SU-DHL-6 (cell line): ENCODE measurements around the gene RFC3.
A peak's percentile ranks its signal among the peaks of the same experiment; 100 is the strongest.

ENCODE experiments used
- H2AFZ ChIP-seq: fragments of 200-600 bp; sonication (generic); 2 replicates; pipeline ENCODE4 v1.6.1; 2014; ENCODE audit warnings: low read depth, mild to moderate bottlenecking, moderate library complexity, mixed read lengths, antibody characterized with exemption, low read length; ENCODE audit not compliant: severe bottlenecking
- H3F3A ChIP-seq: fragments of 200-600 bp; shearing (Covaris generic); 2 replicates; pipeline ENCODE4 v1.6.0; 2016; ENCODE audit warnings: antibody characterized with exemption, mild to moderate bottlenecking; ENCODE audit not compliant: insufficient read depth
- H3K27ac ChIP-seq: fragments of 200-600 bp; sonication (generic); 2 replicates; pipeline ENCODE4 v1.5.1; 2016; ENCODE audit warnings: low read depth, mild to moderate bottlenecking, low read length, moderate library complexity, mixed read lengths
- H3K27me3 ChIP-seq: fragments of 200-600 bp; sonication (generic), shearing (Covaris generic); 2 replicates; pipeline ENCODE4 v1.6.0; 2014; ENCODE audit warnings: mild to moderate bottlenecking, low read length
- H3K36me3 ChIP-seq: fragments of 200-600 bp; sonication (generic); 2 replicates; pipeline ENCODE4 v1.6.1; 2014; ENCODE audit warnings: mild to moderate bottlenecking, low read length, mixed read lengths
- H3K4me2 ChIP-seq: fragments of 300-600, 200-600 bp; shearing (Covaris generic), sonication (generic); 2 replicates; pipeline ENCODE4 v1.6.0; 2014; ENCODE audit warnings: low read length, low read depth, mild to moderate bottlenecking; ENCODE audit not compliant: poor library complexity, severe bottlenecking
- H3K4me3 ChIP-seq: fragments of 200-600 bp; sonication (generic); 2 replicates; pipeline ENCODE4 v1.5.1; 2014; ENCODE audit warnings: antibody characterized with exemption, low read length, mild to moderate bottlenecking, mixed read lengths; ENCODE audit not compliant: insufficient read depth, poor library complexity, severe bottlenecking
- H3K79me2 ChIP-seq: fragments of 200-600 bp; sonication (generic); 2 replicates; pipeline ENCODE4 v1.6.1; 2014; ENCODE audit warnings: mild to moderate bottlenecking, low read length, moderate library complexity; ENCODE audit not compliant: insufficient read depth
- H3K9ac ChIP-seq: fragments of 200-600 bp; sonication (generic); 2 replicates; pipeline ENCODE4 v1.7.0; 2014; ENCODE audit warnings: mild to moderate bottlenecking, low read length
- H3K9me2 ChIP-seq: fragments of 200-600 bp; sonication (generic); replicated peaks from 2 replicates; pipeline ENCODE4 v1.6.1; 2014; ENCODE audit warnings: low read length; ENCODE audit not compliant: insufficient read depth
- H3K9me3 ChIP-seq: fragments of 200-600 bp; sonication (generic); 2 replicates; pipeline ENCODE4 v1.6.1; 2014; ENCODE audit warnings: low read length, mixed read lengths; ENCODE audit not compliant: insufficient read depth
- H4K20me1 ChIP-seq: fragments of 200-600 bp; sonication (generic); 2 replicates; pipeline ENCODE4 v1.6.1; 2014; ENCODE audit warnings: low read depth, mild to moderate bottlenecking, antibody characterized with exemption, low read length, moderate library complexity, mixed read lengths
- CTCF ChIP-seq: fragments of 200-600 bp; sonication (generic); IDR thresholded peaks from one replicate; pipeline ENCODE4 v1.5.1; 2017; ENCODE audit warnings: antibody characterized with exemption, mild to moderate bottlenecking, low read length, moderate library complexity; ENCODE audit not compliant: insufficient read depth, poor library complexity, severe bottlenecking
- EZH2phosphoT487 ChIP-seq: fragments of 200-600 bp; sonication (generic), shearing (Covaris generic); conservative IDR thresholded peaks from 2 replicates; pipeline ENCODE4 v1.6.1; 2018; ENCODE audit warnings: mild to moderate bottlenecking, antibody characterized with exemption, low read length, moderate library complexity, mixed read lengths

The RFC3 gene

DNA sequence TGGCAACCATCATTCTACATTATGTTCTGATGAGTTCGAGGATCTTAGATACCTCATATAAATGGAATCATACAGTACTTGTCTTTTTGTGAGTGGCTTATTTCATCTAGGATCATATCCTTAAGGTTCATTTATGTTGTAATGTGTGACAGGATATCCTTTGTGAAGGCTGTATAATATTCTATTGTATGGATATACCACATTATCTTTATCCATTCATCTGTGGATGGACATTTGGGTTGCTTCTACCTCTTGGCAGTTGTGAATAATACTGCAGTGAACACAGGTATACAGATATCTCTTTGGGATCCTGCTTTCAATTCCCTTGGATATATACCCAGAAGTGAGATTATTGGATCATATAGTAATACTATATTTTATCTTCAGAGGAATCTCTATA is 33.2 kb upstream of the RFC3 start:
- TF ChIP-seq EZH2phosphoT487, result no peak
- no peak for TF ChIP-seq CTCF
- H4K20me1 ChIP-seq, result no peaks in the 10 kb centered on the region
- no peak overlapping the region for H3K9ac ChIP-seq
- no peaks in the 10 kb centered on the region for H3K9me3 ChIP-seq
- H3K9me2 ChIP-seq, result no peaks in the 10 kb centered on the region
- no peaks in the 10 kb centered on the region for H3K79me2 ChIP-seq
- H3K4me2 ChIP-seq, result no peak overlapping the region
- H3K27ac ChIP-seq, result peak overlapping the region; percentile 97
- H2AFZ ChIP-seq, result no peak overlapping the region
- H3F3A ChIP-seq, result peaks cover 59% of the 10 kb centered on the region
- H3K4me3 ChIP-seq, result no peak overlapping the region
- H3K36me3 ChIP-seq, result no peaks in the 10 kb centered on the region
- H3K27me3 ChIP-seq, result no peaks in the 10 kb centered on the region

DNA sequence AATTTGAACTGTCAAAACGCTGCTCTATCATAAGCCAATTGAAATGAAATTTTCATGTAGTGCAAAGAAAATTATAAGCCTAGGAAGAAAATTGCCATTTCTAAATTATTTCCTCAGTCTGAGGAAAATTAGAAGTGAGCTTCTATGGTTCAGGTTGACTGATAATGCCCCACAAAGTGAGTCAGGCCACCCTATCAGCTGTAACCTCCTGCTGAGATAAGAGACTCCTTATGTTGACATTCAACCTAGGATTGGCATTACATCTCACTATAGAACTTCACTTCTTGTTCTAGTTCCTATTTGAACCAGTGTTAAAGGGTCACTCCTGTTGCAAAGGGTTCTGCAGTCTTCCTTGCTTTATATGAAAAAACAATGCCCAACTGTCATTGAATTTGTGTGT is 32.6 kb upstream of the RFC3 start:
- no peaks in the 10 kb centered on the region for H3K36me3 ChIP-seq
- H3K9me3 ChIP-seq, result no peaks in the 10 kb centered on the region
- no peaks in the 10 kb centered on the region for H3K79me2 ChIP-seq
- H3K4me2 ChIP-seq, result peak overlapping the region; percentile 89
- no peak overlapping the region for H3K4me3 ChIP-seq
- H2AFZ ChIP-seq, result no peak overlapping the region
- TF ChIP-seq EZH2phosphoT487, result no peak
- no peak for TF ChIP-seq CTCF
- H4K20me1 ChIP-seq, result no peaks in the 10 kb centered on the region
- H3K9ac ChIP-seq, result peak overlapping the region; percentile 60
- H3F3A ChIP-seq, result peaks cover 59% of the 10 kb centered on the region
- no peaks in the 10 kb centered on the region for H3K27me3 ChIP-seq
- H3K27ac ChIP-seq, result peak overlapping the region; percentile 97
- H3K9me2 ChIP-seq, result no peaks in the 10 kb centered on the region

DNA sequence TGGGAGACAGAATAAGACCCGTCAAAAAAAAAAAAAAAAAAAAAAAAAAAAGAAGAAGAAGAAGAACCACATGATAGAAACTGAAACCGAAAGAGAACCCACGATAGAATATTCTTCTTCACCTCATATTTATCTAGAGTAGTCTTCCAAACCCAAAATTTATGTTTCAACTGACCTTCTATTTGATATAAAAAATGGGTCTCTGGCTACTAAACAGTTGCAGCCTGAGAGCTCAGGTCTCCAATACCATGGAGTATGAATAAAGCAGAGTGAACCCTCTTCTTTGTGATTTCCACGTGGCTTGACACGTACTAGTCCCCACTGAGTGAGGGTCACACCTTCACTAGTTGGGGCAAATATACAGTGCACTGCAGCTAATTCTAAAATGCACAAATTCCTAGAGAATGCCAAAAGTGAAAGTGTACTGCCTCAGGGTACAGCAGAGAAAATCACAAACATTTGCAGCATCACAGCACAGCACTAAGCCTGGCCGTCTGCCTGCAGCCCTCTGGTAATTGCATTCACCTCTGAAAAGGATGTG is 30.8 kb upstream of the RFC3 start:
- no peaks in the 10 kb centered on the region for H3K36me3 ChIP-seq
- H3K9me2 ChIP-seq, result no peaks in the 10 kb centered on the region
- peak overlapping the region; percentile 36 for H3K4me3 ChIP-seq
- H3K79me2 ChIP-seq, result no peaks in the 10 kb centered on the region
- H2AFZ ChIP-seq, result no peak overlapping the region
- H3K9me3 ChIP-seq, result no peaks in the 10 kb centered on the region
- H3K4me2 ChIP-seq, result peak overlapping the region; percentile 89
- peak overlapping the region; percentile 60 for H3K9ac ChIP-seq
- no peaks in the 10 kb centered on the region for H4K20me1 ChIP-seq
- H3F3A ChIP-seq, result peaks cover 71% of the 10 kb centered on the region
- peak overlapping the region; percentile 97 for H3K27ac ChIP-seq
- TF ChIP-seq EZH2phosphoT487 (no peak), CTCF (no peak)
- H3K27me3 ChIP-seq, result no peaks in the 10 kb centered on the region
